Activated naive CD4-positive, alpha-beta T cell treated with anti-CD3 and anti-CD28 coated beads, Interleukin-2, amount 50 U/mL, for 72 hours (primary cell): ENCODE data around the gene C11orf71. TPM values are rescaled to one million over a fixed set of nuclear protein-coding genes. Genes with fewer than 3 reads are reported as not detected.

Experiments used
- ATAC-seq, 2 donors: fragments of 150-1000 bp; cut with Tn5 transposase; 2 replicates each; pipeline ENCODE4 v1.10.0; 2021; ENCODE audit warnings: mild to moderate bottlenecking in 2 of 2, moderate library complexity in 2 of 2
- DNase-seq, 2 donors: peaks; one replicate each; pipeline ENCODE4 v3.0.0; 2021 to 2022; ENCODE audit warnings: low spot score in 2 of 2
- H3K27ac Mint-ChIP-seq, 2 donors: one replicate each; pipeline ENCODE4 v1.8.0; 2022; ENCODE audit warnings: mild to moderate bottlenecking in 2 of 2, mixed read lengths in 2 of 2
- H3K36me3 Mint-ChIP-seq, 2 donors: one replicate each; pipeline ENCODE4 v1.8.0; 2022; ENCODE audit warnings: mixed read lengths in 2 of 2
- H3K9me3 Mint-ChIP-seq, 2 donors: one replicate each; pipeline ENCODE4 v1.8.0; 2022; ENCODE audit warnings: mixed read lengths in 2 of 2
- total RNA-seq, 2 donors: library from RNA; stranded (reverse); gene quantifications; one replicate each; pipeline ENCODE4 v1.2.3, GENCODE V29; 2022

The C11orf71 gene
- total RNA-seq, 2 donors from 2014 or later = 2.8 to 8.0 TPM

DNA sequence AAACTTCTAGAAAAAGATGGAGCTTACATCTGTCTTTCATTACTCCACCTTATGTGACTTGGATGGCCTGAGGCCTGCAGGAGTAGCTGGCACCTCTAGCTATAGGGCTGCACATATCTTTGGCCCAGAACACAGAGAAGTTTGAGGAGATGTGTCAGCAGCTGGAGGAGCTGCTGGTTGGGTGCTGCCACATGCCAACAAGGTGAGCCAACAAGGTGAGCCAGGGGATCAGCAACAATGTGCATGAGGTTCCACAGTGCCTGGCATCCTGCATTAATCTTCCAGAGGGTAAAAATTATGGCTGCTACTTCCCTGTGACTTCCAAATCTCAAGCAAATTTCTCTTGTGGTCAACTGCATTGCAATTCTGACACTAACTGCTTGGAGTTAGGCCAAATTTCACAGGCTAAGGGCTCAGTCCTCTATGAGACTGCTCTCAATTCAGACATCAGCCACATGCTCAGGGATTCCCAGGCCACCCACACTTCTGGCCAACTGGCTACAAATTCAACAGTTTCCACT, 16.2 kb upstream of the C11orf71 start:
- no peaks in the 10 kb centered on the region for H3K9me3 Mint-ChIP-seq
- ATAC-seq (no peak), DNase-seq (no peak)
- H3K27ac Mint-ChIP-seq = no peak overlapping the region
- H3K36me3 Mint-ChIP-seq = peaks cover 0 to 17% of the 10 kb centered on the region in 2 donors

DNA sequence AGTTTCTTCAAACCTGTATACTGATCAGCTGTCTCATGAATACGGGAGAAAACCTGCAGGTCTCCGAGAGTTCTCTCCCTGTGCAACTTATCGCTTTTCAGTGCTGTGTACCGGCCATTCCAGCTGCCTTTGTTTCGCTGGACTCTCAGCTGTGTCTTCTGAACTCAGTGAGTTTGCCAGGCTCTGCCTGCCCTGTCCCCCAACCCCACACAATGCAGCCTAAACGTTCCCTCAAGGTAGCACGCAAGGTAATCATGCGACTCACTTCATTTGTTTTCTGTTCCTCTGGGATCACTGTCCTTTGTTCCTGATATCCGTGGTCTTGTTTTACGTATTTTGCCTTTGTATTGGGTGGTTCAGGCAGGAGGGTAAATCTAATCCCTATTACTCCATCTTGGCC, 13.6 kb upstream of the C11orf71 start:
- DNase-seq (no peak), ATAC-seq (no peak)
- H3K27ac Mint-ChIP-seq = no peak overlapping the region
- no peaks in the 10 kb centered on the region for H3K9me3 Mint-ChIP-seq
- H3K36me3 Mint-ChIP-seq = peaks cover 0 to 22% of the 10 kb centered on the region in 2 donors

DNA sequence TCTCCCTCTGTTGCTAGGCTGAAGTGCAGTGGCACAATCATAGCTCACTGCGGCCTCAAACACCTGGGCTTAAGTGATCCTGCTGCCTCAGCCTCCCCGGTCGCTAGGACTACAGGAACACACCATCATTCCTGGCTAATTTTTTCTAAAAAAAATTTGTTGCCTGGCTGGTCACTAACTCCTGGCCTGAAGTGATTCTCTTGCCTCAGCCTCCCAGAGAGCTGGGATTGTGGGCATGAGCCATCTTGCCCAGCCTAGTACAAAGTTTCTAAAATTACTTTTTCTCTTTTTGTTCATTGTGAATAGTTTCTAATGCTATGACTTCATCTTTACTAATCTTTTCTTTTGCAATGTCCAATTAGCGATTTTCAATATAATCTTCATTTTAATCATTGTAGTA, 12.6 kb upstream of the C11orf71 start:
- Mint-ChIP-seq H3K9me3 (no peaks in the 10 kb centered on the region), H3K36me3 (peaks cover 0 to 26% of the 10 kb centered on the region in 2 donors), H3K27ac (no peak overlapping the region)
- DNase-seq (no peak), ATAC-seq (no peak)

DNA sequence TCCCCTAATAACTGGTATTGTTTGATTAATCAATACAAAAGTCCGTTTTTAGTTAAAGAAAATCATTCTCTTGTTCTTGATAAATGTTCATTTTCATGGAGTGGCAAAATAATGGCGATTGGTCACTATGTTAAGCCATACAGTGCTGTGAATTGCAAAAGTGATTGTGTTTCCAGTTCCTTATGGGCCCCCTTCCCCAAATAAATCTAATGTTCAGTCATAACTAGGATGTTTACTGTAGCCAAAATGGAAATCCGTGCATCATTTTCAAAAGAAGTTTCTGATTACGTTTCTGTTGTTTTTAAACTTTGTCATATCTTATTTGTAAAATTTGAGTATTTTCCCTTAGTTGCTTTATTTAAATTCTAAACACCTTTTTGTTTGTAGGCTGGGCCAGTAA, 1.0 kb upstream of the C11orf71 start:
- no peaks in the 10 kb centered on the region for H3K9me3 Mint-ChIP-seq
- peaks cover 34 to 73% of the 10 kb centered on the region in 2 donors for H3K36me3 Mint-ChIP-seq
- no peak for ATAC-seq
- DNase-seq = no peak
- H3K27ac Mint-ChIP-seq = peak overlapping the region; percentile 99

DNA sequence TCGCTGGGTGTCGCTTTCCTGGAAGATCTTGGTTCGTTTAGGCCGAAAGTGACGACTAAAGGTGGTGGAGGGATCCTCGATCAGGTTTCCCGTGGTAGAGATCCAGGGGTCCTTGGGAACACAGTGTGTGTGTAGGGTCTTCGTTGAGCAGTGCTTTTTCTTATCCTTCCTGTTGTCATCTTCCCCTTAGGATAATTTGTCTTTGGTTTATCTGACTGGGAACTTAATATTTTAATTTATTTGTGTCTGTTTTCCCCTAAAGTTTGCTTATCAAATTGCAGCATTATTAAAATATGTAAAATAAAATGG, 558 bp upstream of the C11orf71 start:
- Mint-ChIP-seq H3K36me3 (peaks cover 34 to 69% of the 10 kb centered on the region in 2 donors), H3K27ac (peak overlapping the region; percentile 99), H3K9me3 (no peaks in the 10 kb centered on the region)
- DNase-seq (no peak), ATAC-seq (no peak)

DNA sequence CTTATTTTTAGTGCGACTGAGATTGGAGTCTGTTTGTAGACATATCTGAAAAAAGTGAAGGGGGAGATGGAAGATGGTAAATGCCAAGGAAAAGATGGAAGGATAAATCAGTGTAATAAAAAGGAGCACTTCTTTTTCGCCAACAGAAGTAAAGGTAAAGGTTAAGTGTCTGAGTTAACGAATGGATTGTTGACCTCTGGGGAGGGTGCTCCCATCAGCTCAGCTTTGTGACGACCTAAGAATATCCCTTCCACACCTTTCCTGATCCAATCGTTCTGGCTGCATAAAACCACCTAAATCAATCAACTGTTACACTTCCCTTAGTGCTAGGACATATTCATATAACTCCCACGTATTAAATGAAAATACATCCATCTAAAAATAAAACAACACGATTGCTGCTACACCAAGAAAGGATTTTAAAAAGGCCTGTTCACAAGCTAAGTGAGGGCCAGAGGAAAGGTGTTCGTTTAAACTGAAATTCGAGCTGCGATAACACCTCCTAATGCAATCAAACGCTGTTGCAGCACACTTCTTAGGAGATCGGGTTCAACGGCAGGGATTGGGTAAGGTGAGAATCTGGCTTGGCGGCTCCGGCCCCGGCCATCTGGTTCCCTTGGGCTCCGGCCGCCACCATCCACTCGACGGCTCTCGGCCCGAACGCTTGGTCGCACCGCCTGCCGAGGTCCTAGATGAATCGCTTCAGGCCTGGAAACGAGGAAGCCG, 658 bp downstream of the C11orf71 start:
- ATAC-seq = peak; percentile 2 to 11
- Mint-ChIP-seq H3K36me3 (peaks cover 34 to 57% of the 10 kb centered on the region in 2 donors), H3K27ac (peak overlapping the region; percentile 99), H3K9me3 (no peaks in the 10 kb centered on the region)
- no peak for DNase-seq

DNA sequence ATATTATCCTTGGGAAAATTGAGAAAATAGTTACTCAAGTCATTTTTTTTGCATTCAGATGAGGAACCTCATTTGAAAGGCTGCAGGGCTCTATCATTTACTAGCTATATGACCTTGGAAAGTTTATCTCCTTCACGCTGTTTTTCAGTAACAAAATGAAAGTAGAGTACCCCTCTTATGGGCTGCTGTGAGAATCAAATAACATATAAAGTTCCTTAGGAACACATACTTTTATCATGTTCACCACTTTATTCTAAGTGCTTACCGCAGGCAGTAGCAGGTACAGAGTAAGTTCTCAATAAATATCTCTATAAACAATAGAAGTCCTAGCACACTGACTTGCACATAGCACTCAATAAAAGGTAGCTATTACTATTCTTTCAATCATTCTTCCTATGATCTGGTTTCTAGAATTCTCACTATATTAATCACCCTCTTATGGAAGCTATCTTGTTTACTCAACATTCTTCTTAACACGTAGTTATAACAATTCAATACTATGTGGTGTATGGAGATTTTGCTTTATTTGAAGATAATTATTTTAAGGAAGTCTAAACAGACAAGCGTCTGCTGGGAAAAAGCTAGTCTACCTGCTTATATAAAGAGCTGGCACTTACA, 1.9 kb downstream of the C11orf71 start:
- ATAC-seq = no peak
- Mint-ChIP-seq H3K27ac (peak overlapping the region in 1 of 2 donors; percentile 99), H3K9me3 (no peaks in the 10 kb centered on the region), H3K36me3 (peaks cover 29 to 47% of the 10 kb centered on the region in 2 donors)
- DNase-seq = no peak

DNA sequence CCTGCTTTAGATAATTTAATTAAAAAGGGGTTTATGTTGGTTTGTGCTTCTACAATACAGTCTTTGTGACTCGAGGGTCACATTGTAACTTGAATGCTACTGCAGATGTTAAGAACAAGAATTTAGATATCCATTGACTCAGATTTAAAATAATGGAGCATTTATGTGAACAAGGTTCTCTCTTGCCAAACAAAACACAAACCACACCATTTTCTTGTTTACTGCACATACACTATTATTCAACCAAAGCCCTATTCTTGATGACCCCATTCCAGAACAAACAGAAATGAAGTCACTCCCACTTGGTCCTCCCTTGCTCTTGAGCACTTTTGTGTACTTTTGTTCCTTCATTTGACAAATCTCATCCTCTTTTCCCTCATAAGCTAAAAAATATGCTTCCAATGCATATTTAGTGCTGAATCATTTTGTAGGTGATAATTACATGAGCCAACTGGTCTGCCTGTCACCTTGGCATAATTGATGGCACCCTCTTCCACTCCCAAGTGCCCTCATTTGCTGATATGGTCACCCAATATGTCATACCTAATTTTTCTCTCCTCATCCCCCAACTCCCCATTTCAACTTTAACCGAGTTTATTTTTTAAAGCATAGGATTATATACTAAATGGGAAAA, 2.8 kb downstream of the C11orf71 start:
- DNase-seq = no peak
- no peak for ATAC-seq
- Mint-ChIP-seq H3K9me3 (no peaks in the 10 kb centered on the region), H3K36me3 (peaks cover 29 to 38% of the 10 kb centered on the region in 2 donors), H3K27ac (no peak overlapping the region)

DNA sequence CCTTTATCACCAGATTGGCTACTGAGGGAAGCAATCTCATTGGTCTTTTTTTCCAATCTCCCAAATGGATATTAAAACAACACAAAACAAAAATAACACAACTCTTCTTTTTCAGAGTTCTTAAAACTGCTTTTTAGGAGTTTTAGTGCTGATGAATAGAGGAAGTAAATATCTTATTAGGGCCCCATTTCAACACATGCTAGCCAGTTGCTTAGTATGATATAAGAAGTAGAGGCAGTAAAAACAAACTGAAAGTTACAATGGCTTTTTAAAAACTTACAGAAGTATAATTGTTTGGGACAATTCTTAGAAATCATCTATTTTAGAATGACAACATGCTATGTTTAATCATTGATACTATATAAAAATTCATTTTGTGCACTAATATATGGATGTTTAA, 3.4 kb downstream of the C11orf71 start:
- no peak for ATAC-seq
- no peak for DNase-seq
- Mint-ChIP-seq H3K36me3 (peaks cover 25 to 34% of the 10 kb centered on the region in 2 donors), H3K27ac (no peak overlapping the region), H3K9me3 (no peaks in the 10 kb centered on the region)

DNA sequence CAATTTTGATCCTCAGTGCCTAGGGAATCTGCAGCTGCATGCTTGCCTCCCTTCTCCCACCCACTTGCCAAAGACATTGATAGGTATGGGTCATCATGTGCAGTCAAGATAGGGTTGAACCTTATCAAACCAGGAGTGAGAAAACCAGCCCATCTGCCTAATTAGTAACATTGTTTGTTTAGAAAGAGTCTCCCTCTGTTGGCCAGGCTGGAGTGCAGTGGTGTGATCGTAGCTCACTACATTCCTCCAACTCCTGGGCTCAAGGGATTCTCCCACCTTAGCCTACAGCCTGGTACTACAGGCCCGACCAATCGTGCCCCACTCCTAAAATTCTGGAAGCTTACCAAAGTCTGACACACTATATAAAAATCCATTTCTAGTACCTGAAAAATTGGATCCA, 4.6 kb downstream of the C11orf71 start:
- H3K9me3 Mint-ChIP-seq = no peaks in the 10 kb centered on the region
- no peak for DNase-seq
- H3K27ac Mint-ChIP-seq = no peak overlapping the region
- H3K36me3 Mint-ChIP-seq = peaks cover 15 to 23% of the 10 kb centered on the region in 2 donors
- ATAC-seq = no peak

DNA sequence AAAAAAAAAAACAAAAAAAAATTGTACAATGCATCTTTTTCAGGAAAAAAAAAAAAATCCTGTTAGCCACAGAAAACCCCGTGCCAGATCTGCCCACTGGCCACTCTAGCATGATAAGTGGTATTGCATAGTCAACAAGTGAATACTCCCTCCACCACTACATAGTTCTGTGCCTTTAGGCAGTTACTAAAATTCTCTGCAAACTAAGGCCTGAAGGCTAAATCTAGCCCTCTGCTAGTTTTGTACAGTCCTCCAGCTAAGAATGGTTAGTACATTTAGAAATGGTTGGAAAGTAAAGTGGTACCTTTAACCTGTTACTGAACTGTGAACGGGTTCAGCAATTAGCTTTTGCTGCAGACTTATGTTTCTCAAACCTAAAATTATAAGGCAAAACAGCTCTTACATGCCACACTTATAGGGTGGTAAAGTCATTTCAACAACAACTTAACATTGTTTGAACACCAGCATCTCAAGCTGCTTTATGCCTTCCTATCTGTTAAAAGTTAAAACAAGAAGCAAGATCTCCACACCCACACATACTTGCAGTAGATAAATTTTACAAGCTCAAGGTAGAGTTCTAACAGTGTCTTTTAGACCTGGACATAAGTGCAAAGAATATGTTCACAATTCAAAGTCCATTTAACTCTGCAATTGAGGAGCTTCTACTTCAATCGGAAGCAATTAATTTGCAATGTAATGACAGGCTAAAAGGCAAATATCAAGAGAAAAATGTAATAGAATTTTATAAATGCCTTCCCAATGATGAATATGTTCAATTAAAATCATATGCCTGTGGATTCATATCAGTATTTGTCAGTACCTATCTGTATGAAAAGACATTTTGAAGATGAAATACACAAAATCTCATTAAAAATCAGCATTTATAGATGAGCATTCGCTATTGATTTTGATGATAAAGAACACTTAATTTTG, 7.3 kb downstream of the C11orf71 start:
- Mint-ChIP-seq H3K27ac (no peak overlapping the region), H3K36me3 (peaks cover 0 to 6% of the 10 kb centered on the region in 2 donors), H3K9me3 (no peaks in the 10 kb centered on the region)
- ATAC-seq = no peak
- no peak for DNase-seq

DNA sequence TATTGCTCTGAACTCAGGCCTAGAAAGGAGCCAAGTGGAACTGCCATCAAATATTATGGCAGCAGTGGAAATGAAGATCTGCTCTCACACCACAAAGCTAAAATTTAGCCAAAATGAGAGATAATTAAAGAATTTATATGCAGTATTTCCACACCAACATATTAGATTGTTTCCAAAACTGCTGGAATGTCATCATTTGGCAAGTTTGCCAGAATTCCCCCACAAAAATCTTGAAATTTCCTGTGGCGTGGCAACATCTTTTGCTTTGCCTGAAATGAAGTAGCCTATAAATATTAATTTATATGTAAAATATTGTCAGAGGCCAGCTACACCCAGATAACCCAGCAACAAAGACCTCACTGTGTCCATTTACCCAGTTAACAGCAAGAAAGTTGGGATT, 13.8 kb downstream of the C11orf71 start:
- ATAC-seq = no peak
- no peak for DNase-seq
- Mint-ChIP-seq H3K9me3 (peaks cover 0 to 9% of the 10 kb centered on the region in 2 donors), H3K27ac (no peak overlapping the region), H3K36me3 (peaks cover 8 to 13% of the 10 kb centered on the region in 2 donors)

DNA sequence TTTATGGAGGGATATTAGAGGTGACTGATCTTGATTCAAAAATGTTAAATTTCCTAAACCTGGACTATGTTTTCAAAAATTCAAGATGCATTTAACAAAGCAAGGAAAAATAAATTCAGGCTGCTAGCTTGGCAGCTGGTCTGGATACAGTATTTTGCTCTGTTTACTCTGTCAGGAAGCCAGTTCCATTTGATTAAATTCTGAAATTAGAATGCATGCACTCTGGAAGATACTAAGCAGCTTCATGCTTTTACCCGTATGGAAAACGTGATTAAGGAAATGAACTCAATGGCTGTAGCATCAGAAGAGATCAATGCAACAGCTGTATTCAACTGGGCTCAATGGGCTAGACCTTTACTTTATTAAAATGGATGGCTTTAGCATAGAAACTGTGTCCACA, 14.2 kb downstream of the C11orf71 start:
- Mint-ChIP-seq H3K27ac (no peak overlapping the region), H3K9me3 (peaks cover 0 to 9% of the 10 kb centered on the region in 2 donors), H3K36me3 (peaks cover 8 to 13% of the 10 kb centered on the region in 2 donors)
- DNase-seq (no peak), ATAC-seq (no peak)

DNA sequence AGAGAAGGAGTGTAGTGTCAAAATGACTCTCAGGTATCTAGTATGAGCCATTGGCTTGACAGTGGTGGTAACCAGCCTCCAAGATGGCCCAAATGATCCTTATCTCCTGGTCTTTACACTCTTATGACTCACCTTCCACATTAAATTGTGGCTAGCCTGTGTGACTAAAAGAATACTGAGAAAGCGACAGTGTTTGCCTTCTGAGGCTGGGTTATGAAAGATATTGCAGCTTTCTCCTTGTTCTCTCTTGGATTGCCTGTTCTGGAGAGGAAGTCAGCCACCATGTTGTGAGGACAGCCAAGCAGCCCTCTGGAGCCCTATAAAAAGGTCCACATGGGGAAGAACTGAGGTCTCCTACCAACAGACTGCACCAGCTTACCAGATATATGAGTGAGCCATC, 15.8 kb downstream of the C11orf71 start:
- Mint-ChIP-seq H3K27ac (no peak overlapping the region), H3K36me3 (peaks cover 8 to 13% of the 10 kb centered on the region in 2 donors), H3K9me3 (peaks cover 0 to 9% of the 10 kb centered on the region in 2 donors)
- DNase-seq (no peak), ATAC-seq (peak; percentile 63 to 91)

DNA sequence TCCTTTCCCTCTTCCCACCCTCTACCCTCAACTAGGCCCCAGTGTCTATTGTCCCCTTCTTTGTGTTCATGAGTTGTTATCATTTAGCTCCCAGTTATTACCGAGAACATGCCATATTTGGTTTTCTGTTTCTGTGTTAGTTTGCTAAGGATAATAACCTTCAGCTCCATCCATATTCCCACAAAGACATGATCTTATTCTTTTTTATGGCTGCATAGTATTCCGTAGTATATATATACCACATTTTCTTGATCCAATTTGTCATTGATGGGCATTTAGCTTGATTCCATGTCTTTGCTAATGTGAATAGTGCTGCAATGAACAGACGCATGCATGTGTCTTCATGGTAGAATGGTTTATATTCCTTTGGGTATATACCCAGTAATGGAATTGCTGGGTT, 17.8 kb downstream of the C11orf71 start:
- ATAC-seq (no peak), DNase-seq (no peak)
- Mint-ChIP-seq H3K9me3 (peaks cover 0 to 9% of the 10 kb centered on the region in 2 donors), H3K27ac (no peak overlapping the region), H3K36me3 (peaks cover 8 to 13% of the 10 kb centered on the region in 2 donors)

DNA sequence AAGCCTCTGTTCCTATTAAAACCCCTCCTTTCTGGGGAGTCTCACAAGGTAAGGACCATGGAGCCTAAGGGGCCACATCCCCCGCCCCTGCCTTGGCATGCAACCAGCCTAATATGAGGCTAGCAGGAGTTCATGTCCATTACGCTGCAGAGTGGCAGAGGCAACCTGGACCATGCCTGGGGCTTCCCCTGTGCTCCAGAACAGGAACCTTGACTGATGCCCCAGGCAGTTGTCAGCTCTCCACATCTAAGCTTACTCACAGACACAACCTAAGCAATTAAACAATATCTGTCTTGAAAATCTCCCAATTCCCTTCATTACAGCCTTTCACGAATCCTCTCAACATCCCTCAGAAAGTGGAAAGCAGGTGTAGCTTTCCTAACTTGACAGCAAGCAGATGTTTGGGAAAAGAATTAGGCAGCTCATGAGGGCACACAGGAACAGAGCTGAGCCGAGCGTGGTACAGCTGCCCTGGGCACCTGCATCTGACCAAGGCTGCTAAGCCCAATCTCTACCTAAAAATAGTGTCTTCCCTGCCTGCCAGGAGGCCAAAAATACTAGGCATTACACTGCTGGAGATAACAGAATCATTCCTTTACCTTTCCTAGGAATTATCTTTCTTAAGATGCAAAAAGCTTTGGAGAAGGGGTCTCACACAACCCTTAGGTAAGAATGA, 20.8 kb downstream of the C11orf71 start:
- DNase-seq (no peak), ATAC-seq (no peak)
- Mint-ChIP-seq H3K9me3 (peaks cover 0 to 9% of the 10 kb centered on the region in 2 donors), H3K36me3 (peaks cover 8 to 9% of the 10 kb centered on the region in 2 donors), H3K27ac (no peak overlapping the region)
